ENCODE measurements around the gene NUP210L. TPM values are rescaled to one million over a fixed set of nuclear protein-coding genes. Genes with fewer than 3 reads are reported as not detected.
"Not testable (repeated sequence)": the region's sequence is repeated elsewhere in the genome, so short reads cannot be mapped to it uniquely, and the experiment has no call there.

NUP210L gene
- total RNA-seq, 3 donors from 2014 or later (not counting 1 experiment from before 2014, with no cell fraction given), result 0.13 to 0.24 (median 0.18) TPM

DNA sequence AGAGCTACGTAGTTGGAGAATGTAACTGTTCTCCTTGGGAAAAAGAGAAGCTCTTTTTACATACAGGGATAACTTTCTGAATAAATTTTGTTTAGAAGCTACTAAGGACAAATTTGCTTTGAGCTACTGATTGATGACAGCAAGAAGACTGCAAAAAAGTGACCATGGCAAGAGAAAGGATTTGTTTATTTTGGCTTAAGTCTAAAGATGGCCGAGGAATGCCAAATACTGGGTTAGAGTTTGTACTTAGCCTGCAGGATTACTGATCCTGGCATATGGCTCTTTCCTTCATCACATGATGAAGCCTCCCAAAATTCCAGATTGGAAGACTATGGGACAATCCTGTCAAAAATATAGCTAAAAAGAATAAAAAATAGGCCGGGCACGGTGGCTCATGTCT lies 135.6 kb downstream of the NUP210L start:
- no peaks in the 10 kb centered on the region for H3K9me3 ChIP-seq (ENCODE audit: control insufficient read depth, insufficient read depth, low read length)
- H3K4me3 ChIP-seq (ENCODE audit: low read length), result no peak overlapping the region
- no peaks in the 10 kb centered on the region for H3K27me3 ChIP-seq (ENCODE audit: control insufficient read depth, insufficient read depth, low read length)
- no peaks in the 10 kb centered on the region for H3K4me1 ChIP-seq (ENCODE audit: control insufficient read depth, insufficient read depth, low read length)
- no peaks in the 10 kb centered on the region for H3K9me3 Mint-ChIP-seq
- no peaks in the 10 kb centered on the region for H3K36me3 ChIP-seq (ENCODE audit: control insufficient read depth, insufficient read depth, low read length)
- no peak for TF ChIP-seq CTCF (IDR thresholded peaks at IDR 0.05)
- WGBS (ENCODE audit: insufficient coverage), result 95% methylated on average over 4 of the region's 4 CpGs
- no peaks in the 10 kb centered on the region for H3K36me3 Mint-ChIP-seq
- H3K27ac ChIP-seq (ENCODE audit: low read length), result no peak overlapping the region
- no peaks in the 10 kb centered on the region for H3K27me3 Mint-ChIP-seq (ENCODE audit: low read depth in 2 of 2)
- no peak overlapping the region for H3K27ac Mint-ChIP-seq
- no peak overlapping the region for H3K4me3 Mint-ChIP-seq
- ATAC-seq (no peak), DNase-seq (no peak)
- intact Hi-C loops (cut with micrococcal nuclease), result no loop called here
- no peaks in the 10 kb centered on the region for H3K4me1 Mint-ChIP-seq

- no peak overlapping the region for H3K4me3 ChIP-seq (ENCODE audit: low read length)
- intact Hi-C loops (cut with micrococcal nuclease), result no loop called here
- ATAC-seq (no peak), DNase-seq (no peak)
- Mint-ChIP-seq H3K27ac (no peak overlapping the region), H3K36me3 (no peaks in the 10 kb centered on the region), H3K27me3 (ENCODE audit: low read depth in 2 of 2) (no peaks in the 10 kb centered on the region), H3K4me1 (no peaks in the 10 kb centered on the region), H3K9me3 (no peaks in the 10 kb centered on the region), H3K4me3 (no peak overlapping the region)
- no peak overlapping the region for H3K27ac ChIP-seq (ENCODE audit: low read length)
- WGBS (ENCODE audit: insufficient coverage), result 91% methylated on average over 3 of the region's 3 CpGs
- no peaks in the 10 kb centered on the region for H3K27me3 ChIP-seq (ENCODE audit: control insufficient read depth, insufficient read depth, low read length)
- no peaks in the 10 kb centered on the region for H3K36me3 ChIP-seq (ENCODE audit: control insufficient read depth, insufficient read depth, low read length)
- H3K9me3 ChIP-seq (ENCODE audit: control insufficient read depth, insufficient read depth, low read length), result no peaks in the 10 kb centered on the region
- no peaks in the 10 kb centered on the region for H3K4me1 ChIP-seq (ENCODE audit: control insufficient read depth, insufficient read depth, low read length)
- no peak for TF ChIP-seq CTCF (IDR thresholded peaks at IDR 0.05)
Observed at GRCh38 chr1:154014154-154014907, 140.5 kb downstream of the NUP210L start.

DNA sequence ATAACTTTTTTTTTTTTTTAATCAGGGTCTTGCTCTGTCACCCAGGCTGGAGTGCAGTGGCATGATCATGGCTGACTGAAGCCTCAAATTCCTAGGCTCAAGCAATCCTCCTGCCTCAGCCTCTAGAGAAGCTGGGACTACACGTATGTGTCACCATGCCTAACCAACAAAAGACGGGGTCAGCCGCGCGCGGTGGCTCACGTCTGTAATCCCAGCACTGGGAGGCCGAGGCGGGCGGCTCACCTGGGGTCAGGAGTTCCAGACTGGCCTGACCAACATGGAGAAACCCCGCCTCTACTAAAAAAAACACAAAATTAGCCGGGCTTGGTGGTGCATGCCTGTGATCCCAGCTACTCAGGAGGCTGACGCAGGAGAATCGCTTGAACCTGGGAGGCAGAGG lies 142.3 kb downstream of the NUP210L start:
- H3K9me3 ChIP-seq (ENCODE audit: control insufficient read depth, insufficient read depth, low read length); ATAC-seq; H3K36me3 Mint-ChIP-seq; H3K4me1 Mint-ChIP-seq; H3K27me3 ChIP-seq (ENCODE audit: control insufficient read depth, insufficient read depth, low read length); intact Hi-C loops (cut with micrococcal nuclease); H3K36me3 ChIP-seq (ENCODE audit: control insufficient read depth, insufficient read depth, low read length); H3K27ac ChIP-seq (ENCODE audit: low read length); H3K27me3 Mint-ChIP-seq (ENCODE audit: low read depth in 2 of 2); H3K9me3 Mint-ChIP-seq; H3K27ac Mint-ChIP-seq; DNase-seq; H3K4me3 ChIP-seq (ENCODE audit: low read length); H3K4me3 Mint-ChIP-seq; H3K4me1 ChIP-seq (ENCODE audit: control insufficient read depth, insufficient read depth, low read length): not testable (repeated sequence)
- 91% methylated on average over 14 of the region's 14 CpGs for WGBS (ENCODE audit: insufficient coverage)

- H3K4me1 Mint-ChIP-seq, result no peaks in the 10 kb centered on the region
- H3K36me3 Mint-ChIP-seq, result no peaks in the 10 kb centered on the region
- TF ChIP-seq CTCF (IDR thresholded peaks at IDR 0.05), result no peak
- ATAC-seq (no peak), DNase-seq (no peak)
- Histone ChIP-seq H3K9me3 (ENCODE audit: control insufficient read depth, insufficient read depth, low read length) (no peaks in the 10 kb centered on the region), H3K4me3 (ENCODE audit: low read length) (no peak overlapping the region), H3K27me3 (ENCODE audit: control insufficient read depth, insufficient read depth, low read length) (no peaks in the 10 kb centered on the region), H3K27ac (ENCODE audit: low read length) (no peak overlapping the region), H3K36me3 (ENCODE audit: control insufficient read depth, insufficient read depth, low read length) (no peaks in the 10 kb centered on the region), H3K4me1 (ENCODE audit: control insufficient read depth, insufficient read depth, low read length) (no peaks in the 10 kb centered on the region)
- WGBS (ENCODE audit: insufficient coverage), result 100% methylated on average over 1 of the region's 1 CpG
- no peaks in the 10 kb centered on the region for H3K27me3 Mint-ChIP-seq (ENCODE audit: low read depth in 2 of 2)
- intact Hi-C loops (cut with micrococcal nuclease), result no loop called here
- no peak overlapping the region for H3K4me3 Mint-ChIP-seq
- no peak overlapping the region for H3K27ac Mint-ChIP-seq
- no peaks in the 10 kb centered on the region for H3K9me3 Mint-ChIP-seq
Observed at GRCh38 chr1:154012129-154012528, 142.7 kb downstream of the NUP210L start.
